Cardiac muscle cell (in vitro differentiated cells and primary cell): ENCODE results near the gene CRIM1. TPM values are rescaled to one million over a fixed set of nuclear protein-coding genes. Genes with fewer than 3 reads are reported as not detected.

Source experiments
- DNase-seq, 2 donors: peaks; one replicate each; pipeline versions ENCODE4 v3.0.0 to v3.0.0-alpha.2; 2010 to 2017; ENCODE audit warnings: low read depth in 1 of 2, low spot score in 1 of 2
- H3K27ac ChIP-seq: fragments of 200-600 bp; sonication (generic); 2 replicates; pipeline ENCODE4 v1.5.1; 2016
- H3K27me3 ChIP-seq: fragments of 200-600 bp; sonication (generic); 2 replicates; pipeline ENCODE4 v1.6.0; 2016; ENCODE audit warnings: control low read depth
- H3K36me3 ChIP-seq: fragments of 200-600 bp; sonication (generic); 2 replicates; pipeline ENCODE4 v1.5.1; 2016; ENCODE audit warnings: control low read depth
- H3K4me1 ChIP-seq: fragments of 200-600 bp; sonication (generic); 2 replicates; pipeline ENCODE4 v1.8.1; 2017; ENCODE audit warnings: low read depth, mild to moderate bottlenecking, mixed run types
- H3K4me3 ChIP-seq: fragments of 200-600 bp; sonication (generic); 2 replicates; pipeline ENCODE4 v1.5.1; 2016; ENCODE audit warnings: mild to moderate bottlenecking
- H3K9me3 ChIP-seq: fragments of 200-600 bp; sonication (generic); 2 replicates; pipeline ENCODE4 v1.5.1; 2017; ENCODE audit warnings: low read depth, mild to moderate bottlenecking, control low read depth
- polyA plus RNA-seq: library from polyadenylated mRNA; unstranded; fragments of >200 nt; fragmentation: Nextera tagmentation; extraction: Ambion mirVana; gene quantifications from 2 replicates; pipeline ENCODE4 v1.2.1, GENCODE V29; 2016
- total RNA-seq: library from RNA; depleted of rRNA; stranded (reverse); fragments of >200 nt; gene quantifications from 2 replicates; pipeline ENCODE4 v1.2.3, GENCODE V29; 2016
- TF ChIP-seq, protein P1 (sequence below): IDR thresholded peaks from 2 replicates; pipeline ENCODE4 v1.5.1; 2012; ENCODE audit warnings: low read depth, mild to moderate bottlenecking, low read length

Gene CRIM1
- total and polyA plus RNA-seq, 2 experiments from 2014 or later, result 2.4 to 5.4 TPM

DNA sequence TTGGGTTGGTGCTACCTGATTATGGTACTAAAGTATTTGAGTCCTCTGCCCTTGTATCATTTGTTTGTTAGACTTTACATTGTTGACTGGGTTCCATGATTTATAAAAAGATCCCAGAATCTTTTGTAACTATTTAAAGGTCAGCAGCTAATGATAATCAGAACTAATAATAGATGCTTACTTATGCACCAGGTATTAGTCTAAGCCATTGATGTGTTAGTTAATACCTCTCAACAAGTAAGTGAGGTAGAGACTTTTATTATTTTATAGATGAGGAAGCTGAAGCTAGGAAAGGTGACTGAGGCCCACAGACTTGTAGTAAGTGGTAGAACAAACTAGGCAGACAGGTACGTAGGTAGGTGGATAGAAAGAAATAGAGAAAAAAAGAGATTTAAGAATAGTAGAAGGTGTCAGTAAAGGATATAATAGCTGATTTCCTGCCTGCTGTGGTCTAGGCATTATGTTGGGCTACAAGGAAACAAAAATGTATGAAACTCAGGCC is 68.1 kb downstream of the CRIM1 start:
- H3K9me3 ChIP-seq, result no peaks in the 10 kb centered on the region
- H3K4me3 ChIP-seq, result no peak overlapping the region
- no peaks in the 10 kb centered on the region for H3K4me1 ChIP-seq
- no peak for DNase-seq
- no peak overlapping the region for H3K27ac ChIP-seq
- no peaks in the 10 kb centered on the region for H3K27me3 ChIP-seq
- no peaks in the 10 kb centered on the region for H3K36me3 ChIP-seq
- TF ChIP-seq, protein P1, sequence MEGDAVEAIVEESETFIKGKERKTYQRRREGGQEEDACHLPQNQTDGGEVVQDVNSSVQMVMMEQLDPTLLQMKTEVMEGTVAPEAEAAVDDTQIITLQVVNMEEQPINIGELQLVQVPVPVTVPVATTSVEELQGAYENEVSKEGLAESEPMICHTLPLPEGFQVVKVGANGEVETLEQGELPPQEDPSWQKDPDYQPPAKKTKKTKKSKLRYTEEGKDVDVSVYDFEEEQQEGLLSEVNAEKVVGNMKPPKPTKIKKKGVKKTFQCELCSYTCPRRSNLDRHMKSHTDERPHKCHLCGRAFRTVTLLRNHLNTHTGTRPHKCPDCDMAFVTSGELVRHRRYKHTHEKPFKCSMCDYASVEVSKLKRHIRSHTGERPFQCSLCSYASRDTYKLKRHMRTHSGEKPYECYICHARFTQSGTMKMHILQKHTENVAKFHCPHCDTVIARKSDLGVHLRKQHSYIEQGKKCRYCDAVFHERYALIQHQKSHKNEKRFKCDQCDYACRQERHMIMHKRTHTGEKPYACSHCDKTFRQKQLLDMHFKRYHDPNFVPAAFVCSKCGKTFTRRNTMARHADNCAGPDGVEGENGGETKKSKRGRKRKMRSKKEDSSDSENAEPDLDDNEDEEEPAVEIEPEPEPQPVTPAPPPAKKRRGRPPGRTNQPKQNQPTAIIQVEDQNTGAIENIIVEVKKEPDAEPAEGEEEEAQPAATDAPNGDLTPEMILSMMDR, result no peak

DNA sequence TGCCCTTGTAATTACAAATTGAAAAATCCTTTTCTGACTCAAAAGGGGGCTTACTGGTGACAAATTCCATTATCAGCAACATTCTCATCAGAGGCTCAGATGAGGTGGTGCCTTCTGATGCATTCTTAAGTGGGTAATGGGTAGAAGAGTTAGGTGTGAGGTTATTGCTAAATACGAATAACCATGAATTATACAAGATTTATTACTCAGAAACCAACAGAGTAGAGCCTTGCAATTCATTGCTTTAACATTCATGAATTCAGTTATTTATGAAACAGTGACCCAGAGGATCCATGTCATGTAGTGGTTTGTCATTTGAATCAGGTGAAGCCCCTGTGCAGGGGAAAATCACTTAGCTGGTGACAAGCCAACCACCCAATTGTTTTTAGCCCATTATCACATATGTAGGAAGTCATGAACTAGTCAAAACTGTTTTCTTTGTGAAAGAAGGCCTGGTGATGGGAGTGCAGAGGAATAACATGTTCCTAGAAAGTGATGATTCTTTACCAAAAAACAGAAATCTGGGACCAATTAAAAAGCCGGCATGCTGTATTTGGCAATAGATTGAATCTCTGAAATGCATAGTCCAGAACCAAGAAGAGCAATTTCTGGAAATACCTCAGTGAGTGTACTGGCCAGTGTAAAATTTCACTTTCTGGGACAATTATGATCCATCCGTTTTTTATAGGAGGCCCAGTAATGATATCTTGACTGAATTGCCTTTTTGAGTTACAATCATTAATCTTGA is 70.2 kb downstream of the CRIM1 start:
- Histone ChIP-seq H3K36me3 (no peaks in the 10 kb centered on the region), H3K9me3 (no peaks in the 10 kb centered on the region), H3K27ac (no peak overlapping the region), H3K4me1 (no peaks in the 10 kb centered on the region), H3K27me3 (no peaks in the 10 kb centered on the region), H3K4me3 (no peak overlapping the region)
- TF ChIP-seq, protein P1, result no peak
- no peak for DNase-seq

DNA sequence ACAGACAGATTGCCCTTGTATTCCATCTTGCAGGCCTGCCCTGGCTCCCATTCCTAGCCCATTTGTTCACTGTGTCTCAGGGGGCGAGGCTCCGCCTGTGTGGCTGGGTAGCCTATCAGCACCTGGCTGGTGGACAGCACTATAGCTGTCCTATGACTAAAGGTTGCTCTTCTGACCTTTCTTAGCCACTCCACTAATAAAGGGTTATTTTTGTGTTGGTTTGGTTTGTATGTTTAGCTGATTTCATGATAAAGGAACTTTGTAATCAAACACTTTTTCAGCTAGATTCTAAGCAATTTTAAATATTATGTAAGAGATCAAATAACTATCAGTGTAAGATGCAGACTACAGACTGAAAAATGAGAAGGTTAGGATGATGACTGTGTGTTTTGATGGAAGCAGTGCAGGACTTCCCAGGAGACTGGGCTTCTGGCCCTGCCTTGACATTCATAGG is 72.2 kb downstream of the CRIM1 start:
- Histone ChIP-seq H3K9me3 (no peaks in the 10 kb centered on the region), H3K27me3 (no peaks in the 10 kb centered on the region), H3K27ac (no peak overlapping the region), H3K4me1 (no peaks in the 10 kb centered on the region), H3K4me3 (no peak overlapping the region), H3K36me3 (no peaks in the 10 kb centered on the region)
- DNase-seq, result no peak
- TF ChIP-seq, protein P1, result no peak

DNA sequence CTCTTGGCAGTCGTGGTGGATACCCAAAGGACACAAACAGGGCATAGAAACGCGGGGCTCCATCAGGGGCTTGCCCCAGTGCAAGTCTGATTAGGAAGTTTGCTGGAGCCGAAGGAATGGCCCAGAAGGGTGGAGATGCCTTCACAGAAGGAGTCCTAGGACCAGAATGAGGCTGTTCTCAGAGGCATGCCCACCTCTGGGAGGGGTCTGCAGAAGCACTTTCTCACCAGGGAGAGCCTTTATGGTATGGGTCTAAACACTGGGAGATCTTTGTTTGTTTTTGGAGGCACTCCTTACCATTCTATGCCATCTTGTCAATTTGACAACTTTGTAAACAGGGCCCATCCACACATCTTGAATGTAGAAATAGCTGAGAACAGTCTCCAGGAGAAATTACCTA is 75.0 kb downstream of the CRIM1 start:
- no peak overlapping the region for H3K4me3 ChIP-seq
- no peak for DNase-seq
- H3K27ac ChIP-seq, result no peak overlapping the region
- TF ChIP-seq, protein P1, result no peak
- no peaks in the 10 kb centered on the region for H3K27me3 ChIP-seq
- no peaks in the 10 kb centered on the region for H3K9me3 ChIP-seq
- no peaks in the 10 kb centered on the region for H3K4me1 ChIP-seq
- no peaks in the 10 kb centered on the region for H3K36me3 ChIP-seq

DNA sequence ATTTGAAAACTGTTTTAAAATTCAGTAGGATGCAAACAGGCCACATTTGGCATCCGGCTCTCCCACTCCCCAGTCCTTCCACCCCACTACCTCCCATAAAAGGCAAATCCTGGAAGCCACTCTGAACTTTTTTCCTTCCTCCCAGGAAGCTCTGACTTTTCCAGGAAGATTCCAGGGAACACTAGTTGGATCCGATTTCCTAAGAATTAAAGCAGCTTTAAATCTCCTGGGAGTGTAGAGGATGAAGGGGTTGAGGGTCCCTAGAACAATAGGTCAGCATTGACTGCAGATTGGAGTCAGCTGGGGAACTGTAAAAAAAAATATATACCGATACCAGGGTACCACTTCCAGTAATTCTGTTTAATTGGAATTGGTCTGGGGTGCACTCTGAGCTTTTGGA is 76.9 kb downstream of the CRIM1 start:
- DNase-seq, result no peak
- Histone ChIP-seq H3K27me3 (no peaks in the 10 kb centered on the region), H3K36me3 (no peaks in the 10 kb centered on the region), H3K4me1 (no peaks in the 10 kb centered on the region), H3K4me3 (no peak overlapping the region), H3K9me3 (no peaks in the 10 kb centered on the region), H3K27ac (no peak overlapping the region)
- TF ChIP-seq, protein P1, result no peak
